ENCODE data around the gene GLYR1.

The GLYR1 gene

GRCh38 chr16:4765511-4766474 lies 81.3 kb downstream of the GLYR1 start:
- DNase-seq (ENCODE audit: low read depth, low spot score): no peak

GRCh38 chr16:4763791-4764190 lies 83.3 kb downstream of the GLYR1 start:
- no peak for DNase-seq (ENCODE audit: low read depth, low spot score)

- no peak for DNase-seq (ENCODE audit: low read depth, low spot score)
Observed at GRCh38 chr16:4762205-4762604, 84.9 kb downstream of the GLYR1 start.

GRCh38 chr16:4760221-4760910 lies 86.7 kb downstream of the GLYR1 start:
- no peak for DNase-seq (ENCODE audit: low read depth, low spot score)

GRCh38 chr16:4755687-4756086 lies 91.4 kb downstream of the GLYR1 start:
- no peak for DNase-seq (ENCODE audit: low read depth, low spot score)

GRCh38 chr16:4754865-4755264 lies 92.2 kb downstream of the GLYR1 start:
- DNase-seq (ENCODE audit: low read depth, low spot score): no peak

- no peak for DNase-seq (ENCODE audit: low read depth, low spot score)
Observed at GRCh38 chr16:4753227-4753626, 93.9 kb downstream of the GLYR1 start.
